Measurements from ENCODE around the gene TMEM94. TPM values are rescaled to one million over a fixed set of nuclear protein-coding genes. Genes with fewer than 3 reads are reported as not detected.

TMEM94 gene
- total RNA-seq (2014; rRNA removed; shearing (Covaris generic)), result 21.4 and 25.2 TPM in 2 replicates

DNA sequence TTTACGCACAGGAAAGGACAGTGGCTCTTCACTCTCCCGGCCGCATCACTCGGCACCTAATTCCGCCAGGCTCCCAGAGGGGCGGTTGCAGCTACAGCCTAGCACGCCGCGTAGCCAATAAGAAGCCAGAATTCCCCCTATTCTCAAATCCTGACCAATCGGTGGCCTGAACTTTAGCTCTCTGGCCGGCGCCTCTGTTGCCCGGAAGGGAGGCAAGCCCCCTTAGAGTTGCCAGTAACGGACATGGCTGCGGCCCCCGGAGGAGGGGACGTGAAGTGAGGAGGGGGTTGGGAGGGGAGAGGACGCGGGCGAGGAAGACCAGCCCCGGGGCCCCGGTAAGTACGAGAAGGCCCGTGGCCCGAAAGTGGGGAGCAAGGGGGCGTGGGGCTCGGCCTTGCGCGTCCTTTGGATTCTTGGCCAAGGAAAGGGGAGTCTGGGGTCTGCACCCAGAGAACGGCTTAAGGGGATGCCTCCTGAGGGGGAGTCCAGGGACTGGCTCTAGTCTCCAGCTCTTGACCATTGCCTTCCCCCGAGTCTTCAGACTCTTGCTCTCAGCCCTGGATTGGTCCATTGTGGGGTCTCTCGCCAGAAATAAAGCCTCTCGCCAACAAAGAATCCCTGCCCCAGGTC lies at the start of gene TMEM94:
Gene TMEM94, plus strand, starts transcription at position 219 of the 630 bp plus-strand sequence. CDS start 15,271 bp downstream, outside the sequence.

DNA sequence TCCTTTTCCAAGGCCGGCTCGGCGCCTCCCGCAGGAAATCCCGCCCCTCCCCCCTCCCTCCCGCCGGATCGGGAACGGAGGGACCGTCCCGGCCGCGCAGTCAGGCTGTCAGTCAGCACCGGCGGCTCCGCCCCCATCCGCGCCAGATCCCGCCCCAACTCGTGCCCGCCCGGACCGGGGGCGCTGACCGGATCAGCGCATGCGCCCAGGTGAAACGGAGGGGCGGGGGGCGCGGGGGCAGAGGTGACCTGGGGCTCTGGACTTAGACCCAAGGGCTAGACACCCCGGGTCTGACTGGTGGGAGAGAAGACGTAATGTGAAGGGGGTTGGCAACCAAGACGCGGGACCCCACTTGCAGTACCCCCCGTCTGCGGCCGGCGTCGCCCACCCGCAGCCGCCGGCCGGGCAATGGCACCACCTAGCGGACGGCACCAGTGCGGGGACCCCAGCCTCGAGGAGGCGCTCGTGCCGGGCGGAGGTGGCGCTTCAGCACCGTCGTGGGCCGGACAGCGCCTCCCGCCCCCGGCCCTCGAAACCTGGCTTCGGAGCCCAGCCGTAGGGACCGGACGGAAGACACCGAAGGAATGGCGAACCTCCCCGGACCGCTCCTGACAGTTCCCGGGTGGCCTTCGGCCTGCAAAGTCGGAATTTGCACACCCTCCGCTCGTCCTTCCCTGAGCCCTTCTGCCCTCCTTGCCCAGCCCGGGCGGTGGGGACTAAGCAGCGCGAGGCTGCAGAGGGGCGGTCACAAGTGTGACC lies 59.2 kb downstream of the TMEM94 start, which contains the start of gene CASKIN2:
Gene CASKIN2, minus strand, starts transcription at position 42 of the 759 bp plus-strand sequence. CDS start 1,733 bp downstream, outside the sequence.

DNA sequence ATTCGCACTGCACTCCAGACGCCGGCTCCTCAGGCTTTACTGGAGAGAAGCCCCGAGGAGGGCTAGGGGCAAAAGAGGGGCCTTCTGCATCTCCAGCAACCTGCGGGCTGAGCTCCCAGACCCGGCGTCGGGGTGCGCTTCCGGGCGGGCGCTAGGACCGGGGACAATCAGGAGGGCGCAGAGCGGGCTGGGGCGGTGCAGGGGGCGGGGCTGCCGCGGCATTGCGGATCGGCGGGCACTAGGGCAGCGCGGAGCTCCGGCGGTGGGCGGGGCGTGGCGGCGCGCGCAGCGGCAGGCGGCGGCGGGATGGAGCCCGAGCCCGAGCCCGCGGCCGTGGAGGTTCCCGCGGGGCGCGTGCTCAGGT lies 59.8 kb downstream of the TMEM94 start, which contains the start of gene TSEN54:
Gene TSEN54, plus strand, starts transcription at position 274 of the 364 bp plus-strand sequence. Its CDS starts 33 bp downstream, at position 307.

DNA sequence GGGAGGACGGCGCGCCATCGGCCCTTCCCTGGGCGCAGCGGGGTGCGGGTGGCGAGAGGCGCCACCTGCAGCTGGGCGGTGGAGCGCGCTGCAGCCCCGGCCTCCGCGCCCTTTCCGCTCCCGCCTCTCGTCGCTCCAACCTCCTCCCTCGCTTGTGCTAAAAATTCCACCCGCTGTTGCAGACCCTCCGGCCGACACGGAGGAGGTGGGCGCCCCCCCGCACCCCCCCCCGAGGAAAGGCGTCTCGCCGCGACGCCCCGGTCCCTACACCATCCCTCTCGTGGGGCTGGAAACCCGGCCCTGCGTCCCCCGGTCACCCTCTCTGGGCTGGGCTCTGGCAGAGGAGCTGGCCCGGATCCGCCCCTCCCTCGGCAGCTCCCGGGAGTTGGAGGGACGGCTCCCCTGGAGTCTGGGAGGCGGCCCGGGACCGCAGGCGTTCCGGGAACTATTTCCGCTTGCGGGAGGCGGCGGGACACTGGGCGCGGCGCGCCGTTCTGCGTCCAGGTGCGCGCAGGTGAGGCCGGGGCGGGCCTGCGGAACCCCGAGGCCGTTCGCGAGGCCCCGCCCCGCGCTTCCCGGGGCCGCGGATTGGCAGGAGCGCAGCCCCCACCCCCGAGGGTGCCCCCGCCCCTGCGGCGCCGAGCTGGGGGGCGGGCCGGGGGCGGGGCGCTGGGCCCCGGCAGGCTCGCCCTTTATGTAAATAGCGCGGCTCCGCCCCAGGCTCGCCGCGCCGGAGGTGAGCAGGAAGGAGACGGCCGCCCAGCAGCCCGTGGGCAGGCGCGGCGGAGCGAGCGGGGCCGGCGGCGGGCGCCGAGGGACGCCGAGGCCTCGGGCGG lies 68.8 kb downstream of the TMEM94 start, which contains the start of gene LLGL2:
Gene LLGL2, plus strand, starts transcription at position 728 of the 836 bp plus-strand sequence. CDS start 17,730 bp downstream, outside the sequence.

Small RNAs within 50 kb of the gene (small RNA-seq; reads per million reads assigned to genes)
- gene RF00019, result not detected
- gene RNU6-938P, result not detected

Other genes starting within 250 kb of the TMEM94 start
- 17.2 and 28.1 TPM in 2 replicates for gene GGA3, start 195.0 kb upstream of the TMEM94 start, total RNA-seq (2014; rRNA removed; shearing (Covaris generic))
- gene MRPS7, start 194.8 kb upstream of the TMEM94 start, total RNA-seq (2014; rRNA removed; shearing (Covaris generic)), result 62.5 and 77.0 TPM in 2 replicates
- gene MIF4GD, start 185.4 kb upstream of the TMEM94 start, total RNA-seq (2014; rRNA removed; shearing (Covaris generic)), result 29.4 and 32.3 TPM in 2 replicates
- gene SLC25A19, start 167.2 kb upstream of the TMEM94 start, total RNA-seq (2014; rRNA removed; shearing (Covaris generic)), result 30.6 and 36.8 TPM in 2 replicates
- gene GRB2, start 51.0 kb upstream of the TMEM94 start, total RNA-seq (2014; rRNA removed; shearing (Covaris generic)), result 90.8 and 106 TPM in 2 replicates
- gene CASKIN2, start 58.9 kb downstream of the TMEM94 start, total RNA-seq (2014; rRNA removed; shearing (Covaris generic)), result 10.3 and 10.5 TPM in 2 replicates
- gene TSEN54, start 59.9 kb downstream of the TMEM94 start, total RNA-seq (2014; rRNA removed; shearing (Covaris generic)), result 18.9 and 22.1 TPM in 2 replicates
- gene LLGL2, start 69.1 kb downstream of the TMEM94 start, total RNA-seq (2014; rRNA removed; shearing (Covaris generic)), result 6.6 and 7.1 TPM in 2 replicates
- 6.4 and 6.9 TPM in 2 replicates for gene MYO15B, start 131.2 kb downstream of the TMEM94 start, total RNA-seq (2014; rRNA removed; shearing (Covaris generic))
- 0.57 and 1.2 TPM in 2 replicates for gene SMIM5, start 176.8 kb downstream of the TMEM94 start, total RNA-seq (2014; rRNA removed; shearing (Covaris generic))
- 35.4 and 42.6 TPM in 2 replicates for gene RECQL5, start 210.5 kb downstream of the TMEM94 start, total RNA-seq (2014; rRNA removed; shearing (Covaris generic))
- 79.3 and 90.7 TPM in 2 replicates for gene SAP30BP, start 210.7 kb downstream of the TMEM94 start, total RNA-seq (2014; rRNA removed; shearing (Covaris generic))

All from A375 (cell line).